Omental fat pad (tissue), 4 donors: Measurements from ENCODE around the gene MSH6. TPM values are rescaled to one million over a fixed set of nuclear protein-coding genes. Genes with fewer than 3 reads are reported as not detected.
"Not testable (repeated sequence)": the region's sequence is repeated elsewhere in the genome, so short reads cannot be mapped to it uniquely, and the experiment has no call there.

ENCODE experiments used
- ATAC-seq: fragments of 150-250 bp; one replicate; pipeline ENCODE4 v1.9.1; 2016; ENCODE audit warnings: mild to moderate bottlenecking, moderate library complexity; ENCODE audit not compliant: low FRiP score
- DNase-seq: peaks from one replicate; pipeline ENCODE4 v3.0.0-alpha.2; 2019; ENCODE audit warnings: low spot score
- total RNA-seq, 4 donors: library from RNA; depleted of rRNA; stranded (reverse); fragments of >200 nt; gene quantifications; one replicate each; pipeline ENCODE4 v1.1.0, GENCODE V29; 2016
- TF ChIP-seq, protein P1 (sequence below), 3 donors: fragments of 450-650 bp; IDR thresholded peaks; one replicate each; pipeline ENCODE4 v1.5.1; 2016 to 2017; ENCODE audit warnings: antibody characterized with exemption in 3 of 3, mild to moderate bottlenecking in 3 of 3, moderate library complexity in 2 of 3

MSH6 gene
- total RNA-seq, 4 donors from 2014 or later, result 26.9 to 36.4 (median 29.4) TPM

DNA sequence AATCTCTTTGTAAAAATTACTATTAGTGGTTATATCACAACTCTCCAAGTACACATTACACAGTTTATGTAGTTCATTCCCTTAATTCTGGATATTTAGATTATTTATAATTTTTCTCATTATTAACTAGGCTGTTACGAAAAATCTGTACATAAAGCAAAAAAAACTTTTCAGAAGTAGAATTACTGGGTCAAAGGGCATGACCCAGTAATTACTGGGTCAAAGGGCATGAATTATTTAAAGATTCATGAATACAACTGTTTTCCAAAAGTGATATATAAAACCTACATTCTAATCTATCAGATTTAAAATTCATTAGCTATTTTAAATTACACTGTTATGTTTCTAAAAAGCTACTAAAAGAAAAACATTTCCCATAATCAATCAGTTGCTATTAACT lies 55.3 kb downstream of the MSH6 start:
- DNase-seq (no peak), ATAC-seq (no peak)
- TF ChIP-seq, protein P1, sequence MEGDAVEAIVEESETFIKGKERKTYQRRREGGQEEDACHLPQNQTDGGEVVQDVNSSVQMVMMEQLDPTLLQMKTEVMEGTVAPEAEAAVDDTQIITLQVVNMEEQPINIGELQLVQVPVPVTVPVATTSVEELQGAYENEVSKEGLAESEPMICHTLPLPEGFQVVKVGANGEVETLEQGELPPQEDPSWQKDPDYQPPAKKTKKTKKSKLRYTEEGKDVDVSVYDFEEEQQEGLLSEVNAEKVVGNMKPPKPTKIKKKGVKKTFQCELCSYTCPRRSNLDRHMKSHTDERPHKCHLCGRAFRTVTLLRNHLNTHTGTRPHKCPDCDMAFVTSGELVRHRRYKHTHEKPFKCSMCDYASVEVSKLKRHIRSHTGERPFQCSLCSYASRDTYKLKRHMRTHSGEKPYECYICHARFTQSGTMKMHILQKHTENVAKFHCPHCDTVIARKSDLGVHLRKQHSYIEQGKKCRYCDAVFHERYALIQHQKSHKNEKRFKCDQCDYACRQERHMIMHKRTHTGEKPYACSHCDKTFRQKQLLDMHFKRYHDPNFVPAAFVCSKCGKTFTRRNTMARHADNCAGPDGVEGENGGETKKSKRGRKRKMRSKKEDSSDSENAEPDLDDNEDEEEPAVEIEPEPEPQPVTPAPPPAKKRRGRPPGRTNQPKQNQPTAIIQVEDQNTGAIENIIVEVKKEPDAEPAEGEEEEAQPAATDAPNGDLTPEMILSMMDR (IDR thresholded peaks at IDR 0.05), result no peak

DNA sequence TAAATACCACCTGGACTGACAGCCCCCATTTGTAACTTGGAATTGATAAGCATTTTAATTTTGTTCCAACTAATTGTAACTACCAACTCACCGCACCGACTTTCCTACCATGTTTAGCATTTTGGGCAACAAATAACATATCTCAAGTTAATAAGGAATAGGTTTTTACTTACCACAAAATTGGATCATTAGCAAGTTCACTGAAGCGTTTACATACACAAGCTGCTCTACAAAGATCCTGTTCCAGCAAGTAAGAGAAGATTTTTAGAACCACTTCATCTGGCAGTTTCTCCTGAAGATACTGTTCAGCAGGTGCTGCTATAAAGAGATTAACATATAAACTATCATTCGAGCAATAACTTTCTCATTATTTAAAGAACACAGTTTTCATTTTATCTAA lies 55.7 kb downstream of the MSH6 start:
- DNase-seq (no peak), ATAC-seq (no peak)
- TF ChIP-seq, protein P1 (IDR thresholded peaks at IDR 0.05), result no peak

DNA sequence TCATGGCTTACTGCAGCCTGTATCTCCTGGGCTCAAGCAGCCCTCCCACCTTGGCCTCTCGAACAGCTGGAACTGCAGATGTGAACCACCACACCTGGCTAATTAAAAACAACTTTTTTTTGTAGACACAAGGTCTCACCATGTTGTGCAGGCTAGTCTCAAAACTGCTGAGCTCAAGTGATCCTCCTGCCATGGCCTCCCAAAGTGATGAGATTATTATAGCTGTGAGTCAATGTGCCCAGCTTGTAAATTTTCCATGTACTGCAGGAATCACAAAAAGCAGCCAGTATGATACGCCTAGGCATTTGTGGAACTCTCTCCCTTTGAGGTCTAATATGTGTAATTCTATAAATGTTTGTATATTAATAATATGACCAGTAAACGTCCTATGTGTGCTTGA lies 59.9 kb downstream of the MSH6 start:
- TF ChIP-seq, protein P1 (IDR thresholded peaks at IDR 0.05), result no peak
- DNase-seq (no peak), ATAC-seq (no peak)

DNA sequence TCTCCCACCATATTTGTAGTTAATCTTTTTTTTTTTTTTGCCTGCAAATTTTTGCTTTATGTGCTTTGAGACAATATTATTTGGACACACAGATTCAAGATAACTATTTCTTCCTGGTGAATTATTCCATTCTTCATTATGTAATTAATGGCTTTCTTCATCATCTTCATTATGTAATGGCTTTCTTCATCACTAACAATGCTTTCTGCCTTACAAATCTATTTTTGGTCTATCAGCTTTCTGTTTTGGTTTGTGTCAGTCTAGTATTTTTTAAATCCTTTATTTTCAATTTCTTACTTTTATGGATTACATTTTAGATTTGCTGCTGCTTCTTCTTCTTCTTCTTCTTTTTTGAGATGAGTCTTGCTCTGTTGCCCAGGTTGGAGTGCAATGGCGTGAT lies 60.5 kb downstream of the MSH6 start:
- ATAC-seq (no peak), DNase-seq (no peak)
- TF ChIP-seq, protein P1 (IDR thresholded peaks at IDR 0.05), result no peak

DNA sequence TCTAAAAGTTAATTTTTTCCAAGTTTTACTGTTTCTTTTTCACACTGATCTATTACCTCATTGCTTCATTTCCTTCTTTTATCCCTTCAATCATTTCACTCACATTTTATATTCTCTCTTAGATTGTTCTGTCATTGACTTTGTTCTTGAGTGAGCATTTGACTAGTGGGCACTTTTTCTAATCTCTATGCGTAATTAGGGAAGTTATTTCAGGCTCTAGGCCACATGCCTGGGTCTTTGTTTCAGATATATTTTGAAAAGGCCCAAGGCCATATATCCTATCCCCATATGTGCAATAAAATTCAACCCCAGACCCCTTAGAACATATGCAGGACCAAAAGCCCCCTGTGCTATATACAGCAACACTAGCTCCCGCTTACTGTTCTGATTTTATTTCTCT lies 61.2 kb downstream of the MSH6 start:
- no peak for ATAC-seq
- DNase-seq, result no peak
- TF ChIP-seq, protein P1 (IDR thresholded peaks at IDR 0.05), result no peak

DNA sequence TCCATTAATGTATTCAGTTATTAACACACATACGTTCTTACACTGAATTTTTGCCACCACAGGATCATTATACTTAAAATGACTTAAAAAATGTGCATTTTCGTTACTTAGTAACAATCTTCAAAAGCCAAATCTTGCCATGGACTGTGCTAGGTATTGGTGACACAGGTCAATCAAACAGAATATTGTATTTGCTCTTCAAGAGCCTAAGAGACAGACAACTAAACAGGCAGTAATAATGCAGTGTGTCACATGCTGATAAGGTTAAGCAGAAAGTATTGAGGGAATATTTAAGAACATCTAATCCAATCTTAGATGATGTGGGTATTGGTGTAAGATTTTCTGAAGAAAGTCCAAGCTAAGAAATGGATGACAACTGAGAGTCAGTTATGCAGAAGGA lies 66.4 kb downstream of the MSH6 start:
- DNase-seq (no peak), ATAC-seq (no peak)
- TF ChIP-seq, protein P1 (IDR thresholded peaks at IDR 0.05), result no peak

DNA sequence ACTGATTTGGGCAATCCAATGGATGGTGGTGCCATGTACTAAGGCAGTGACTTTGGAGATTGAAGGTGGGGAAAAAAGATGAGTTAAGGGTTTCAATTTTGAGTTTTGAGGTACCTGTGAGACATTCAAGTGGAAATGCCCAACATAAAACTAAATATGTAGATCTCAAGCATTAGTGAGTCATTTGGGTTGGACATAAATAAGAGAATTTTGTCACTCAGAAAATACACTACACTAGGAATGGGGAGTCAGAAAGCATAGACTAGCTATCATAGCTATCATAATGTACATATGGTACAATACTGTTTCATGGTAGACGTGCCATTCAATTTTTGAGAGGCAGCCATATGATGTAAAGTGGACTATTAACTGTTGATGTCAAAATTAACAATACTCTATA lies 67.3 kb downstream of the MSH6 start:
- TF ChIP-seq, protein P1 (IDR thresholded peaks at IDR 0.05), result no peak
- no peak for DNase-seq
- no peak for ATAC-seq

DNA sequence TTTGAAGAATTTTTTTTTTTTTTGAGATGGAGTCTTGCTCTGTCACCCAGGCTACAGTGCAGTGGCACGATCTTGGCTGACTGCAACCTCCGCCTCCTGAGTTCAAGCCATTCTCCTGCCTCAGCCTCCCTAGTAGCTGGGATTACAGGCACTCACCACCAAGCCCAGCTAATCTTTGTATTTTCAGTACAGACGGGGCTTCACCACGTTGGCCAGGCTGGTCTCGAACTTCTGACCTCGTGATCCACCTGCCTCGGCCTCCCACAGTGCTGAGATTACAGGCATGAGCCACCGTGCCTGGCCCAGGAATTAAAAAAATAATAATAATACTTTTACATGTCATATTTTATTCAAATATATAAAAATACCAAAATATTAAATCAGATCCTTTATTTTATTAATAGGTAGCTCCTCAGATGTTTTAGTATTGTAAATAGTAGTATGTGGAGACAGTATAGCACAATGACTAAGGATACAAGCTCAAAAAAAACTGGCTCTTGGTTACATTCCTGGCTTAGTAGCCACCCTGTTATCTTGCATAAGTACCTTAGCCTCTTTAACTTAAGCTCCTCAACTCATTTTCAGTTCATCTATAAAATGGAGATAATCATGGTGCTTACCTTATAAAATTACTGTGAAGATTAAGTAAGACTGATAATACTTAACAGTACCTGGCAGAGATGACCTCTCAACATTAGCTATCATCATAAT lies 70.3 kb downstream of the MSH6 start:
- not testable (repeated sequence) for DNase-seq, ATAC-seq
